ENCODE data around the gene ARHGAP4. TPM values are rescaled to one million over a fixed set of nuclear protein-coding genes. Genes with fewer than 3 reads are reported as not detected.

The ARHGAP4 gene
- total RNA-seq = 100 to 1,000 TPM in 1 of 4 donors, 10 to 100 TPM in 3; 23.6 to 211 (median 57.6) TPM

GRCh38 chrX:153925739-153926551 lies at the start of gene ARHGAP4:
Gene ARHGAP4 (minus strand): TSS chrX:153926264. CDS start chrX:153926202, 62 bp downstream.
- peaks cover 0 to 38% (median 10%) of the 10 kb centered on the region in 4 donors for H3K4me1 ChIP-seq
- no peaks in the 10 kb centered on the region for H3K9me3 ChIP-seq
- peak; percentile 33 to 66 (median 53) for DNase-seq
- no peaks in the 10 kb centered on the region for H3K27me3 ChIP-seq
- H3K4me3 ChIP-seq = peak within 1 kb of the TSS; percentile 61 to 67 (median 63)
- TF ChIP-seq, protein P1, sequence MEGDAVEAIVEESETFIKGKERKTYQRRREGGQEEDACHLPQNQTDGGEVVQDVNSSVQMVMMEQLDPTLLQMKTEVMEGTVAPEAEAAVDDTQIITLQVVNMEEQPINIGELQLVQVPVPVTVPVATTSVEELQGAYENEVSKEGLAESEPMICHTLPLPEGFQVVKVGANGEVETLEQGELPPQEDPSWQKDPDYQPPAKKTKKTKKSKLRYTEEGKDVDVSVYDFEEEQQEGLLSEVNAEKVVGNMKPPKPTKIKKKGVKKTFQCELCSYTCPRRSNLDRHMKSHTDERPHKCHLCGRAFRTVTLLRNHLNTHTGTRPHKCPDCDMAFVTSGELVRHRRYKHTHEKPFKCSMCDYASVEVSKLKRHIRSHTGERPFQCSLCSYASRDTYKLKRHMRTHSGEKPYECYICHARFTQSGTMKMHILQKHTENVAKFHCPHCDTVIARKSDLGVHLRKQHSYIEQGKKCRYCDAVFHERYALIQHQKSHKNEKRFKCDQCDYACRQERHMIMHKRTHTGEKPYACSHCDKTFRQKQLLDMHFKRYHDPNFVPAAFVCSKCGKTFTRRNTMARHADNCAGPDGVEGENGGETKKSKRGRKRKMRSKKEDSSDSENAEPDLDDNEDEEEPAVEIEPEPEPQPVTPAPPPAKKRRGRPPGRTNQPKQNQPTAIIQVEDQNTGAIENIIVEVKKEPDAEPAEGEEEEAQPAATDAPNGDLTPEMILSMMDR (IDR thresholded peaks at IDR 0.05) = no peak
- no peak for TF ChIP-seq POLR2A (IDR thresholded peaks at IDR 0.05)
- peaks cover 0 to 9% (median 0%) of the 10 kb centered on the region in 3 donors for H3K36me3 ChIP-seq
- H3K27ac ChIP-seq = peak within 1 kb of the TSS; percentile 95 to 99 (median 97)

- H3K27ac ChIP-seq = peak overlapping the region; percentile 99 to 100 (median 99)
- no peaks in the 10 kb centered on the region for H3K9me3 ChIP-seq
- DNase-seq = no peak
- no peaks in the 10 kb centered on the region for H3K27me3 ChIP-seq
- H3K4me3 ChIP-seq = peak overlapping the region in 1 of 4 donors; percentile 79
- TF ChIP-seq POLR2A (IDR thresholded peaks at IDR 0.05) = no peak
- TF ChIP-seq, protein P1 (IDR thresholded peaks at IDR 0.05) = no peak
- no peaks in the 10 kb centered on the region for H3K36me3 ChIP-seq
- peaks cover 0 to 17% (median 1%) of the 10 kb centered on the region in 4 donors for H3K4me1 ChIP-seq
These were observed 48.7 kb upstream of the ARHGAP4 start for GRCh38 chrX:153974726-153975286.

DNA sequence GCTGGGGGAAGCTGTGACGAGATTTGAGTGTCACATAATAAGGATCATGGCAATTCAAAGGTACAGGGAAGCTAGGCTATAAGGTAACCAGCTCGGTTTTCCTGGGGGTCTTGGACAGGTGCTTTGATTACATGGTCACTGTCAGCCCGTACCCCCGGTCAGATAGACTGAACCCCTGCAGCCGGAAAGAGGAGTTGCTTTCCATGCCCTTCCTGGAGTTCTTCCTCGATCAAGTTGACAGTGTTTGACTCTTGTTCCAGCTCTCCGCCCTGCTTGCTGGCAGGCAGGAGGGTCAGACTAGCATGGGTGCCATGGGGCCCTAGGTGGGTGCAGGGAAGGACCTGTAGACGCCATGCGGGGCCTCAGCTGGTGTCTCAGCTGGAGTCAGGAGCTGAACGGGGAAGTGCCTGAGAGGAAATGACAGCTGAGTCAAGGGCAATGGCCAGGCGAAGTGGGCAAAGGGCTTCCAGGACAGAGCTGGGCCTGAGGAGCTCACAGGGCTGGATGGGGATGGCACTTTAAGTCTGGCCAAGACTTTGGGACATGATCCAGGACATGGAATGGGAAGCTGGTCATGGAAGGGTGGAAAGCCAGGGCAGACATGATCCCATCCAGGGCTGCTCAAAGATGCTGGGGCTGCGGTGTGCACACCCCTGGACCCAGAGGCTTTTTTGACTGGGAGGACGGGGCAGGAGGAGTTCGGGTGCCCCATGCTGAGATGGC lies 48.1 kb upstream of the ARHGAP4 start:
- TF ChIP-seq POLR2A (IDR thresholded peaks at IDR 0.05) = peak in 1 of 2 donors; percentile 24
- TF ChIP-seq, protein P1 (IDR thresholded peaks at IDR 0.05) = no peak

DNA sequence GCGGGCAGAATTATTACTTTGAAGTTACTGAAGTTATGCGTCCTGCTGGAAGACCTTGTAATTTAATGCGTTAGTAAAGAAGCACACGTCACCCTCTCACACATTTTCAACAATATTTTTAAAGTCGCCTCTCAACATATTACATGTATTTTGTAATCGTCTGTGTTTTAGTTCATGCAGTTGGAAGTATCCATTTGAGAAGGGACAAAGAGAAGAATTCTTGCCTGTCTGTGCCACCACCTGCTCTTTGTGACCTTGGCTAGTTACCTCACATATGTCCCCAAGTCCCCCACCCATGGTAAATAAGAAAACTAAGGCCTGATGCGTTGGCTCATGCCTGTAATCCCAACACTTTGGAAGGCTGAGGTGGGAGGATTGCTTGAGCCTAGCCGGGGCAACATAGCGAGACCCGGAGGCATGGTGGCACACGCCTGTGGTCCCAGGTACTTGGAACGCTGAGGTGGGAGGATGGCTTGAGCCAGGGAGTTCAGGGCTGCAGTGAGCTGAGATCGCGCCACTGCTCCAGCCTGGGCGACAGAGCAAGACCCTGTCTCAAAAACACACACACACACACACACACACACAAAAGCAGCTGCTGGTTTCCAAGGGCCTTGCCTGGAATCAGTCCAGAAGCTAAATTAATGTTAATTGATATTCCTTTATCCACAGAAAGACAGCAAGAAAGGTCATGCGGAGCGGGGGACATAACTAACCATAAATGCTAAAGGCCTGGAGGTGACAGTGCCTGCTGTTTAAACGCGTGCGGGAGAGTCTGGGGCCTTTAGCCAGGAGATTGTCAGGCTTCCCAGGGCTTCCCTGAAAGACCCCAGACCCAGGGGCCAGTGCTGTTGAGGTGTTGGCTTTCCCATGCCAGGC lies 47.3 kb upstream of the ARHGAP4 start:
- Histone ChIP-seq H3K27ac (peak overlapping the region; percentile 99 to 100 (median 99)), H3K4me1 (peaks cover 0 to 30% (median 6%) of the 10 kb centered on the region in 4 donors), H3K36me3 (no peaks in the 10 kb centered on the region), H3K4me3 (peak overlapping the region; percentile 70 to 85 (median 79)), H3K9me3 (no peaks in the 10 kb centered on the region), H3K27me3 (no peaks in the 10 kb centered on the region)
- DNase-seq = no peak
- no peak for TF ChIP-seq POLR2A (IDR thresholded peaks at IDR 0.05)
- TF ChIP-seq, protein P1 (IDR thresholded peaks at IDR 0.05) = peak in 1 of 6 experiments; percentile 11

More for the DNA sequence above, 48.1 kb upstream of the ARHGAP4 start:
- no peaks in the 10 kb centered on the region for H3K9me3 ChIP-seq
- H3K36me3 ChIP-seq = no peaks in the 10 kb centered on the region
- H3K27ac ChIP-seq = peak overlapping the region; percentile 99 to 100 (median 99)
- DNase-seq = peak in 2 of 3 donors; percentile 63 to 73
- no peaks in the 10 kb centered on the region for H3K27me3 ChIP-seq
- peaks cover 0 to 22% (median 5%) of the 10 kb centered on the region in 4 donors for H3K4me1 ChIP-seq
- H3K4me3 ChIP-seq = peak overlapping the region in 2 of 4 donors; percentile 70 to 79

All from Peyer's patch (tissue), 4 donors.